HG02642 (cell line): ENCODE data around the gene HSPA1L.

ENCODE experiments used
- ATAC-seq: cut with Tn5 transposase; IDR thresholded peaks from one replicate; pipeline ENCODE4 v1.9.1; 2021; ENCODE audit warnings: mild to moderate bottlenecking; ENCODE audit not compliant: unreplicated experiment, poor library complexity

HSPA1L gene

DNA sequence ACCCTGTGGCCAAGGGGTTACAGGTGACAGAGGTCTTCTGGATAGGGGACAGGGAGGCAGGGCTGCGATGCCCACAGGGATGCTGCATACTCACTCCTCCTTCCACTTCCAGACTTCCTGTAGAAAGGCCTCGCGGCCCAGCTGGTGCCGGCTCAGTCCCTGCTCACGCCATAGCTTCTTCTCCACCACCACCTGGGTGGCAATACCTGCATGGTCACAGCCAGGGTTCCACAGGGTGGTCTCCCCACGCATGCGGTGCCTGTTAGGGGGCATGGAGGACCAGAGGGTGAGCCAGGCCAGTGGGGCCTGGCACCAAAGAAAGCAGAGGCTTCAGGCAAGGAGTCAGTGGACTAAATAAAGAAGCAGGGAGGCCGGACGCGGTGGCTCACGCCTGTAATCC, 29.6 kb downstream of the HSPA1L start:
- no peak for ATAC-seq

DNA sequence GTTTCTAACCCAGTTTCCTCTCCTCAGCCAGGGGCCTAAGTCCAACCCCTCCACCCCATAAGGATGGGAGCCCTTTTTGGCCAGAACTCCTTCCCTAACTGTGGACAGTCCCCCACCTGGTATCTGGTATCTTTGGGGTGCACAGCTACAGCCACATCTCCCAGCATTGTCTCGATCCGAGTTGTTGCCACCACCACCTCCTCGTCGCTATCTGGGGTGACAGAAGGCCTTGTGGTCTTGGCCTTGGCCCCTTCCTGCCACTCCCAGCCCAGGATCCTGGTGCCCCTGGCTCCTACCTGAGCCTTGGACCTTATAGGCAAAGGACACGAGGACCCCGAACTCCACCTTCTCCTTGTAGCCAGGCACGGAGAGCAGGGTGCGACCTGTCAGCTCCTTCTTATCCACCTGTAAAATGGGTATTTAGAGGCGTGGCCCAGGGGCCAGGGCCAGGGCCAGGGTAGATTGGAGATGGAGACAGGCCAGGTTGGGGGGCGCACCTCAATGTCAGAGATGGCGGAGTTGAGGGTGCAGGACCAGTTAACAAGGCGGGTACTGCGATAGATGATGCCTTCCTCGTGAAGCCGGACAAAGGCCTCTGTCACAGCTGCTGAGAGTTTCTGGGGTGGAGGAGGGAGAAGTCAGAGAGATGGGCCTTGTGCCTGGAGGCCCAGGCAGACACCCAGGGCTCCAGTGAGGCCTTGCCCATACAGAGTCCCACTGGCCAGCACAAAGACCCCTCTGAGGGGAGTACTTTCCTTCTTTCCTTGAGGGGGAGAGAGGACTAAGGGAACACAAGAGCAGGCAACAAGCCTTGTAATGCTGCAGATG, 30.8 kb downstream of the HSPA1L start:
- no peak for ATAC-seq

DNA sequence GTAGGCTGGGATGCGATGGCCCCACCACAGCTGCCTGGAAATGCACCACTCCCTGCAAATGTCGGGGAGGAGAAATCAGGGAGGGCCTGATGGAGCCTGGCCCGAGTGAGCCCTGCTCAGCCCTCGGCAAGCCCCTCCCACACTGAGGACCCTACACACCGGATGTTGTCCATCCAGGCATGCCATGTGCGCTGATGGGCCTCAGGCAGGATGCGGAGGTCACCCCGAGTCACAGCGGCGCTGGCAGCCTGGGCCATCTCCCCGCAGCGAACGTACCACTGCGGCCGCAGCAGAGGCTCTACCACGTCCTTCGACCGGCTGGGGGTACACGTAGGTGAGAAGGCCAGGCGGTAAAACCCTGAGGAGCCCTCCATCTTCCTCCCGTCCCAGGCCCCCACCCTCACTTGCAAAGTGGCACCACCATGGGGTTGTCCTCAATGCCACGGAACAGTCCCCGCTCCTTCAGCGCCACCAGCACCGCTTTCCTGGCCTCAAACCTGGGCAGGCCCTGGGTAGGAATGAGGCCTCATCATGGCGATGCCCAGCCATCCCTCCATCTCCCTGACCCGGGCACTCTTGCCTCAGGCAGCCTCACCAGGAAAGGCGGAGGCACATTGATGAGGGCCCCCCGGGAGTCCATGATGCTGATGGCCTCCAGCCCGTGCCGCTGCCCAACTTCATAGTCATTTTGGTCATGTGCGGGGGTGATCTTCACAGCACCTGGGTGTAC, 32.8 kb downstream of the HSPA1L start:
- ATAC-seq, result no peak

DNA sequence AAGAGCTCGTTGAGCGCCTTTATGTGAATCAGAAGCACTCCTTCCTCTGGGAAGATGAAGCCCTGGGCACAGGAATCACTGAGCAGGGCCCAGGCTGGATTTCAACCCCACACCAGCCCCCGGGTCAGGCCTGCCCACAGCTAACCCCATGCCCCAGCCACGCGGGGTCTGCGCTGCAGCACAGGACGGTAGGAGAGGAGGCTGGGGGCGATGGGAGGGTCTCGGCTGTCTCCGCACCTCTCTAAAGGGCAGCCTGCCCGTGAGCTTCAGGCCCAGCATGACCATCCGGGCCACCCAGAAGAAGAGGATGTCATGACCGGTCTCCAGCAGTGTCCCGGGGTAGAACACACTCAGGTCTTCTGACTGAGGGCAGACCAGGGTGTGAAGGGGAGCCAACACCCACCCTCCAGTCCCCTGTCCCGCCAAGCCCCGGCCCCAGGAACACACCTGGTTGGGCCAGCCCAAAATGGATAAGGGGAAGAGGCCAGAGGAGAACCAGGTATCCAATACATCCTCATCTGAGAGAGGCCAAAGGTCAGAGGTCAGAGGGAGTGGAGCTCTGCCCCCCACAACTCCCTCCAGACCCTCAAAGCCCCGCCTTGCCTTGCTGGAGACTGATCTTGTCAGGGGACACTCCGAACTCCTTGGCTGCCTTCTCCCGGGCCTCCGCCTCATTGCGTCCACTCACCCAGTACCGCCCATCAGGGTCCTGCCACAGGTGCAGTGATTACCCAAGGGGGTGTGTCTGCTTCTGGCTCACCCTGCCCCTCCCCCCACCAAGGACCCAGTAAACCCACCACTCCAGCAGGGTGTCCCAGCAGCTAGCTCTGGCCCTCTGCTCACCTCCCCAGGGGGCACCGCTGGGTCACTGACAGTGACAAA, 33.6 kb downstream of the HSPA1L start:
- ATAC-seq, result no peak

DNA sequence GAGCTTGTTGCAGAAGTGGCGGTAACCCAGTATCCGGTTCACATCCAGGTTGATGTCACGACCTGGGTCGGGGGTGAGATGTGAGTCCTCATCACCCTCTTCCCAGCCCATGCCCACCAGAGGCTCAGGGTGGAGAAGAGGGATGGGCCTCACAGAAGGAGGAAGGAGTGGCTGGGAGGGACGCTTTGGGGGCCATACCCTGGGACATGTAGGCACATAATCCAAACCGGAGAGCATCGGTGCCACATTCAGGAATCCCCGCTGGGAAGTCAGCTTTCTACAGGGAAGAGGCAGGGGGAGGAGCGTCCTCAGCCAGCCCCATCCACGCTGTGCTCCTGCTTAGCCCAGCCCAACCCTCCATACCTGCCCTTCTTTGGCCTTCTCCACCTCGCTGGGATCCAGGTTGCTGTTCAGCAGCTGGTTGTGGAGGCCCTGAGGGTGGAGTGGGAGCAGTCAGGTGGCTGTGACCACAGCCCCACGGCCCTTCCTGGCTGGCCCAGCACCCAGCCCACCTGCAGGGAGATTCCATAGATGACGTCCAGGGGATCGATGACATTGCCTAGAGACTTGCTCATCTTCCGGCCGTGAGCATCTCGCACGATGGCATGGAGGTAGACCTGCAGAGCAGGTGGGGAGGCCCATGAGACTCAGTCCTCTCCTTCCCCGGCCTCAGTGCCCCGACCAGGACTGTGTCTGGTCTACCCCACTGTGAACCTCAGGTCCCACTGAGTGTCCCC, 34.4 kb downstream of the HSPA1L start:
- no peak for ATAC-seq

DNA sequence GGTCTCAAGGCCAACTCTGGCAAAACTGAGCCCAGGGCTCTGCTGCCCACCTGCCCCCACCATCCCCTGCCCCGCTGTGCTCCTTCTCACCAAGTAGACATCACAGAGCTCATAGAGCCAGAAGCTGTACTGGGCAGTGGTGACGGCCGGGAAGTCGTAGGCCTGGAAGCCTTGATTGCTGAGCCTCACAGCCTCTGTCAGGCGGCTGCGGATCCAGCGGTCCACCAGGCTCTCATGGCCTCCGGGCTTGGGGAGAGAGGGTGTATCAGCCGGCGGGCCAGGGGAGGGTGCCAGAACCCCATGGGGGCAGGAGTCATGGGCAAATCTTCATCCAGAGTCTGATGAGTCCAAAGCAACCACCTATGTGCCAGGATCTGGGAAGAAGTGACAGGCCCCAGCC, 35.2 kb downstream of the HSPA1L start:
- ATAC-seq, result no peak

DNA sequence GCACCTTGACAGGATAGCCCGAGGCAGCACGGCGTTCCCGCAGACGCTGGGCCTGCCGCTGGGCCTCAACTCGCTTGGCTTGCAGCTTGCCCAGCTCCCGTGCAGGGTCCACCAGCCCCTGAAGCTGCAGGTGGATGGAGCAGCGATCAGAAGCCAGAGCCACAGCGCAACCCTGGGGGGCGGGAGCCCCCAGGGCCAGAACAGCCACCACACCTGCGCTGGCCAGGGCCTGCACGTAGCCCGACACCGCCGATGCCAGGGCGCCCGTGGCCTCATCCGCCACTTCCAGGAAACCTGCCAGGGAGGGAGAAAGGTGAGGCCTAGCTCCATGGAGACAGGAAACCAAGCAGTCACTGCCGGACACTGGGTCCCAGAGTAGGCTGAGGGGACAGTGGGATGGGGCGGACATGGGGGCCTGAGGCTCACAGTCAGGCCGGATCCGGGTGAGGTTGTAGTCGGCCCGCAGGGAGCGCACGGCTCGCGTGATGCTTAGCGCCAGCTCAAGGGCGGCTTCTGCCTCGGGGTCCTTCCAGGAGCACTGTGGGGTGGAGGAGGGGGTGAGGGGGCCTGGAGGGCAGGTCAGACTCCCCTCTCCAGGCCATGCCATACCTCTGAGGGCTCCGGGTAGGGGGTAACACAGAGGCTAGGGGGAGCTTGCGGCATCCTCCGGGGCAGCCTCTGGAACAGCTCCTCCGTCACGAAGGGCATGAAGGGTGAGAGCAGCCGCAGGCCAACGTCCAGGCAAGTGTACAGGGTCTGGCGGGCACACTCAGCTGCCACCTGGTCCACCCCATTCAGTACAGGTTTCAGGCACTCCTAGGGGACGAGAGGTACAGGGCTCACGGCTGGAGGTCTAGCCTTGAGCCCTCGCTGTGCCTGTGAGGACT, 35.8 kb downstream of the HSPA1L start:
- ATAC-seq, result no peak

DNA sequence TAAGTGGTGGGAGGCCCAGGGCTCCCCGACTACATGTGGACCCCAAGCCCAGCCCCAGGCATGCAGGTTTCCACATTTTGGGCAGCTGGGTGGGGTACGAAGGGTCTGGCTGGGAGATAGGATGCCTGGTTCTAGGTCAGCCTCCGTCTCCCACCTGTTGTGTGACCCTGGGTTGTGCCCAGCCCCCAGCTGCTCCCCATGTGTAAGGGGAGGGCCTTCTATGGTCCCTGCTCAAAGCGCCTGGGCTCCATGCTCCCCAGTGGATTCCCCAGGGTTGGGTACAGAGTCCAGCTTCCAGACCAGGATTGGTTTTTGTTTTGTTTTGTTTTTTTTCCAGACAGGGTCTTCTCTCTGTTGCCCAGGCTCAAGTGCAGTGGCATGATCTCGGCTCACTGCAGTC, 36.9 kb downstream of the HSPA1L start:
- no peak for ATAC-seq

DNA sequence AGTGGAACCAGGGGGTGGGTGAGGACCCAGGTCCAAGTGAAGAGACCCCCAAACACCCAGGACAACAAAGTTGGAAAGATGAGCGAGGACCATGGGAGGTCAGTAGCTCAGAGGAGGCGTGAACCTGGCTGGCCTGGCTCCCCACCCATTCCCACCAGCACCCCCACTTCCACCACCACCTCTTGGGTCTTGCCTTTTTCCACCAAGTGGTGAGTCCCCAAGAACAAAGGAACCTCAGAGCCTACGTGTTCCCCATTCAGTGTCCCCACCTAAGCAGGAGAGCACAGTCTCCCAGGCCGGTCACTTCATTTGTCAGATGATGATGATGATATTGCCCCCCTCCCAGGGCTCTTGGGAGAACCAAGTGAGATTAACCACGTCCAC, 37.4 kb downstream of the HSPA1L start:
- ATAC-seq, result no peak

DNA sequence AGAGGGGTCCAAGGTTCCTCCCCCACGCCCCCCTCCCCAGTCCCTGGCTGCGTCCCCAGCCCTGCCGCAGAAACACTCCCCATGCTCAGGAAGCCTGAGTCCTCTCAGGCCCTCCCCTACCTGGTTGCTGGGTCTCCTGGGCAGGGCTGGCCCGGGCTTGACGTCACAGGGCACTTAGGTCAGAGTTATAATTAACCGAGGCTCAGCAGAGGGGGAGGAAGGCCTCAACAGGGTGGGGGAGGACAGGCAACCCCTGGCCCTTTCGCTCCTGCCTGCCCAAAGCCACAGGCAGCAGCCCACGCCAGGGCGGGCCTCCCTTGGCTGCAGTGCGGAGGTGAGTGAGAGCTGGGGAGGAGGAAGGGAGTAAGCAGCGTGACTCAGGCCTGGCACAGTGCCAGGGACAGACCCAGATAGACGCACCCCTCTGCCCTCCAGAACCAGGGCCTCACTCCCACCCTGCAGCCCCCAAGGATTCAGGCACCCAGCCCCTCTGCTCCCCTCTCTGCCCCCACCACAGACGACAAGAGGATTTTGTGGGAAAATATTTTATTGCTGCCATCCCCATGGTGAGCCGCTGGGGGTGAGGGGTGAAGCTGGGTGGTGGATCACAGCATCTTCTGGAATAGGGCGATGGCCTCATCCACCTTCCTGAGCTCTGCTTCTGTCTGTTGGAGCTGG, 38.0 kb downstream of the HSPA1L start, which contains the start of gene VWA7:
TSS of gene VWA7 (minus strand) at position 340 of the 678 bp plus-strand sequence. CDS start 549 bp downstream, outside the sequence.
- peak; percentile 70 for ATAC-seq

DNA sequence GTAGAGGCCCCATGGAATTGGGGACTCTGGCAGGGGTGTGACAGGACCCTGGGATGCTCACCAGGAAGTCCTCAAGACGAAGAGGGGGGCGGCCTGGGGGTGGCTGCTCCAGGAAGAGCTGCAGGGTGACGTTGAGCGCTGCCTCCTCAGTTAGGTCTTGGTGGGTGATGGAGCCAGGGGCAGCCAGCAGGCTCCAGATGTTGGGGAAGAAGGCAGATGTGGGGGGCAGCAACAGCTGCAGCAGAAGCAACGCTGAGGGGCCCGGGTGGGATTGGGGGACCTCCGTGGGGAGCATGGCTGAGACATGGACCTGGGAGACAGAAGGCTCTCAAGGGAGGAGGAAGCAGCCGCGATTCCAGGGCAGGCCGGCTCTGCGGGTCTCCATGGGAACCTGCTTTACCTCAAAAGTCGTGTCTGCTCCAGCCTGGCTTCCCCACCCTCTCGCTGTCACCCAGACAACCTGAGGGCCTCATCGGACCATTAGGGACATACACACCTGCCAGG, 38.5 kb downstream of the HSPA1L start:
- no peak for ATAC-seq

DNA sequence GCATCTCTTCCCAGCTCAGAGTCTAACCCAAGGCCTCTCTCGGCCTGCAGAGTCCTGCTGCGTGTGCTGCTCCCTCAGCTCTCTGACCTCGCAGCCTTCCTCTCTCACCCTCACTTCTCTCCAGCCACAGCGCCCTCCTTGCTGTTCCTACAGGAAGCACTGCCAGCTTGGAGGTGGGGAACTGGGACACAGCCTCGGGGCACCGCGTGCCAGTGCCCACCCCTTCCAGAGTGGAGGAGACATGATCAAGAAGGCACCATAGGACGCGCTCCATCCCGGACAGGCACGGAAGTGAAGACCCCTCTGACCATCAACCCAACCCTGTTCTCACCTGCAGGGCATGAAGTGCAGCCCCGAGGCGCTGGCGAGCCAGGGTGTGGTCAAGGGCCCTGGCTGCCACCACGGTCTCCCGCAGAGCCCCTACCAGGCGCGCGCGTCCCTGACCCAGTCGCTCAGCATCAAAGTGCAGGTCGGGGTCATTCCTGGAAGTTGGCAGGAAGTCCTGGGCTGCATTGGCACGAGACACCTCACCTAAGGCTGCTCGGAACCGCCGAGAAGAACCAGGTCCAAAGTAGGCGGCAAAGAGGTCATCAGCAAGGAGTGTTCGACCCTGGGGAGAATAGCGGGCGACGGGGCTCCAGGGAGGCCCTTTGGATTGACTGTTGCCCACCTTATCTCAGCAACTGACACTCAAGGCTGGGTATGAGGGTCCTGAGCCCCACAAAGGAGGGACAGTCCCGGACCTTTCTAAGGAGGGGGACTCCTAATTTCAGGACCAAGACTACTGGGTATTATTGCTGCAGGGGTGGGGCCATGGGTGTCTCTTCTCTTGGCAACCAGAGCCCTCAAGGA, 39.2 kb downstream of the HSPA1L start:
- no peak for ATAC-seq

DNA sequence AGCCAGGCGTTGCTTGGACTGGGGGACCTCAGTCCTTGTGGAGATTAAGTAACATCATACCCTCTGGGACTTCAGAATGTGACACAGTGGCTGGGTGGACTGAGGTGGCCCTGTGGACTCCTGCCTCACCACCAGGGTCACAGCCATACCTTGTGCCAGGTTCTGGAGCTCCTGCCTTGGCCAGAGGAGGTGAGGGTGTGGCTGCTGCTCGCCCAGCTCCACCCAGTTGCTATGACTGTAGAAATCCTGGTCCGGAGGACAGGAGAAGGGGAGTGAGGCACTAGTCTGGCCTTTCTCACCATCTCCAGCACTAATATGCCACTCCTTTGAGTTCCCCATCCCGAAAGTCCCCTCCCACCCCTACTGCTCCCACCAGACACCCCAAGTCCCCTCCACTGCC, 39.9 kb downstream of the HSPA1L start:
- ATAC-seq, result no peak

DNA sequence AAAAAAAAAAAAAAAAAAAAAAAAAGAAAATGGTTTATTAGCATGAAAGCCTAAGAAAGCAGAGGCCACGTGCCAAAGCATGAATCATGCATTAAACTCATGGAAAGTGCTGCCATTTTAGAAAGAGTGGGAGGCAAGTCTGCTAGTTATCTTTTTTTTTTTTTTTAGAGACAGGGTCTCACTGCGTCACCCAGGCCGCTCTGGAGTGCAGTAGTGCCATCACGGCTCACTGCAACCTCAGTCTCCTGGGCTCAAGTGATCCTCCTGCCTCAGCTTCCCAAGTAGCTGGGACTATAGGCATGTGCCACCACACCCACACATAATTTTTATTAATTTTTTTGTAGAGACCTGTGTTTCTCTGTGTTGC, 43.1 kb downstream of the HSPA1L start:
- ATAC-seq, result no peak

DNA sequence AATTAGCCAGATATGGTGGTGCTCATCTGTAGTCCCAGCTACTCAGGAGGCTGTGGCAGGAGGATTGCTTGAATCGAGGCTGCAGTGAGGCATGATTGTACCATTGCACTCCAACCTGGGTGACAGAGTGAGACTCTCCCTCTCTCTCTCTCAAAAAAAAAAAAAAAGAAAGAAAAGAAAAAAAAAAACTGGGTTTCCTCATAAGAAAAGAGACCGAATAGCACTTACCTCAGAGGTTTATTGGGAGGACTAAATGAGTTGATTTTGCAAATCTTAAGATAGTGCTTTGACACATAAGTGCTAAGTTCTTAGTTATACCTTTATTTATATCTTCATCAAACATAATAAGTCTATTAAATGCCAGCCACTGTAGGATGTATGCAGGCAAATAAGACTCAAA, 44.2 kb downstream of the HSPA1L start:
- ATAC-seq, result no peak

DNA sequence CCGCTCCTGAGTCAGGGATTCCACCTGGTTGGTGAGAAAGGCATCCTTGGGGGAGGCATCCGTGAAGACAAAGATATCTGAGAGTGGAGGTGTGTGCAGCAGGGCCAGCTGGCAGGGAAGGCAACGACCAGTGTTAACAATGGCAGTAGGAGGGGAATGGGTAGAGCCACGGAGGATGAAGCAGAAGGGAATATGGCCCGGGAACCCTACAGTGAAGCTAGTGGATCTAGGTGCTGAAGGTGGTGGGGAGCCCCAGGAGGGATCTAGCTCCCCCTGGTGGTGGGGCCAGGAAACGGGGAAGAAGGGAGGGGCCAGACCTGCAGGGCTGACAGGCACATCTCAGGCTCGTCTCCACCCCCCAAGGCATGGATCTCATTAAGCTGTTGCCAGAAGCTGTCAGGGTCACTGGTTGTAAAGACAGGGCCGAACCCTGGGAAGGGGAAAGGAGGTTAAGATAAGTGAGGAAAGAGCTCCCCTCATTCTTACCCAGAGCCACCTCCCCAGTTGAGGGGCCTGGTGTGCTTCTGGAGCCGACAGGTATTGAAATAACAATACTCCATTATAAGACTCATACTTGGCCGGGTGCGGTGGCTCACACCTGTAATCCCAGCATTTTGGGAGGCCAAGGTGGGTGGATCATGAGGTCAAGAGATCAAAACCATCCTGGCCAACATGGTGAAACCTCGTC, 45.3 kb downstream of the HSPA1L start:
- peak; percentile 54 for ATAC-seq
